Activated T-cell treated with anti-CD3 and anti-CD28 coated beads, Interleukin-2, amount 50 U/mL, for 1 hour (primary cell): Measurements from ENCODE around the gene KCNT1.

Experiments used
- DNase-seq: peaks from one replicate; pipeline ENCODE4 v3.0.0-alpha.2; 2020

Gene KCNT1

DNA sequence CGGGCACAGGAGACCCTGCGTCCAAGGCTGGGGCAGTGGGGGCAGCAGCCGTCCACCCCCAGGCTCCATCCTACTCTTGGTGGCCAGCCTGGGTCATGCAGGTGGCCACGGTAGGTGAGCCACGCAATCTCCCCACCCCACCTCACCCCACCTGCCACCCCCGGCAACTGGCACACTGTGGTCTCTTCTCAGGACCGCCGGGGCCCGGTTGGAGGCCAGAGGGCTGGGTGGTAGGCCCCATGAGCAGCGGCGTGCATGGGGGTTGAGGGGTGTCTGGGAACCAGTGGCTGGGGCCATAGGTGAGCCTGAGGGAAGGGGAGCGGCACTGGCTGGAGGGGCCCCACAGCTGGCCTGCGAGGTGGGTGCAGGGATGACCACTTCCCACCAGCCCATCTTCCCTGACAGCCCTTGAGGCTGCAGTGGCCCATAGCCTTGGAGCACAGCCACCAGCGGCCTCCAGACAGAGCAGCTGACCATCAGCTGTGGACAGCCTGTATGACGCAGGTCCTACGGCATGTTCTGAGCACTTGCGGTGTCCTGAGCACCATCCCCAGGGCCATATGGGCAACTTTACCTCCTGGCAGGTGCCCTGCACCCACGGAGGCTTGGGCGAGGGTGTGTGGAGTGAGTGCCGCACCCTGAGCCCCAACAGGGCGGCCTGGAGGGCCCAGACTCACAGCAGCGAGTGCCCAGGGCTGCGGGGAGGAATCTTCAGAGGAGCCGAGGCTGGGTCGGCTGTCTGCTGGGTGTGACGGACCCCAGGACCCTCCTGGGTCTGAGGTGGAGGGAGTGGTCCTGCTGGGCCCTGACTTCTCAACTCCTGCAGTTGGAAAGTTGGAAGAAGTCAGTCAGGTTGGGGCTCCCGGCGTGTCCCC, 47.4 kb downstream of the KCNT1 start:
- DNase-seq = no peak

DNA sequence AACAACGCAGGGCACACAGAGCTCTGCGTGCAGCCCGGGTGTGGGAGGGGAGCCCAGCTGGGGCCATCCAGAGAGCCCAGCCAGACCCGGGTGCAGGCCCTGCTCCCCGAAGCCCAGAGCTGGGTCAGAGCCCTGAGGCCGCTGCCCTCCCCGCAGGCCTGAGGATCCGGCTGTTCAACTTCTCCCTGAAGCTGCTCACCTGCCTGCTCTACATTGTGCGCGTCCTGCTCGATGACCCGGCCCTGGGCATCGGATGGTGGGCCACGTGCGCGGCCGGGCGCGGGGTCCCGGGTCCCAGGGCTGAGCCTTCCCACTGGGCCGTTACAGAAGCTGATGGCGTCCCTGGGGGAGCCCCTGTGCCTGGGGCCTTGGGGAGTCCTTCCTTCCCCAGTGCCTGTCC, 48.8 kb downstream of the KCNT1 start:
- no peak for DNase-seq

DNA sequence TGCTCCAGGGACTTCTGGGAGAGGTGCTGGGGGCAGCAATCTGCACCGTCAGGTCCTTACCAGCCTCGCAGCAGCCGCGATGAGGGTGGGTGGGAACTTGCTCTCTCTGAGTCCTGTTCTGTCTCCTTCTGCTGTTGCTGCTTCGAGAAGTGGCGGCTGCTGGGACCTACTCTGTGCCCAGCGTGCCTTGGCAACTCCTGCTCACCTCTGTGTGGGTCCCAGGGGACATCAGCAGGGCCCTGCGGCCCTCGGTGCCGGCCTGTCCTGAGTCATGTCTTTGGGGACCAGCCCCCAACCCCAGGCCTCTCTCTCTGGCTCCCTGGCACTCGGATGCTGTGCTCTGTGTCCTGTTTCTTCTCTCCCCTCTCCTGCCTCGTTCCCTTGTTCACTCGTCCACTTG, 49.5 kb downstream of the KCNT1 start:
- no peak for DNase-seq

DNA sequence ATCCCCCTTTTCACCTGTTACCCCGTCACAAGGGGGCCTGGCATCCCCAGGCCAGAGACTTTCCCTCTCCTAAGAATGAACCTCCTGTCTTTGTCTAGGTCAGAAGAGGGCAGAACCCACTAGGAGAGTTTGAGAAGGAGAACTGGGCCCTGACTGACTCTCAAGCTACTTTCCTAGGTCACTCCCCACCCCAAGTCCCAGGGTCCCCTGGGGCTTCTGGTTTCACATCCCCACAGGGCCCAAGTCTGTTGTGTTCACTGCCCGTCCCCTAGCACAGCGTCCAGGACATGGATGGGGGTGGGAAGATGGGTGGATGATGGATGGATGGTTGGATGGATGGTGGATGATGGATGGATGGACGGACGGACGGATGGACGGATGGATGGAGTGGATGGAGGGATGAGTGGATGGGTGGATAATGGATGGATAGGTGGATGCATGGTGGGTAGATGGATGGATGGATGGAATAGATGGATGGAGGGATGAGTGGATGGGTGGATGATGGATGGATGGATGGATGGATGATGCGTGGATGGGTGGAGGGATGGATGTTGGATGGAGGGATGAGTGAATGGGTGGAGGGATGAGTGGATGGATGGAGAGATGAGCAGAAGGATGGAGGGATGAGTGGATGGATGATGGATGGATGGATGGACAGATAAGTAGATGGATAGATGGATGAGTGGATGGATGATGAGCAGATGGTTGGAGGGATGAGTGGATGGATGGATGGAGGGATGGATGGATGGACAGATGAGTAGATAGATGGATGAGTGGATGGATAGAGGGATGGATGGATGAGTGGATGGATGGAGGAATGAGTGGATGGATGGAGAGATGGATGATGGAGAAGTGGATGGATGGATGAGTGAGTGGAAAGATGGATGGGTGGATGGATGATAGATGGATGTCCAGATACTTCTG, 50.6 kb downstream of the KCNT1 start:
- DNase-seq = no peak

DNA sequence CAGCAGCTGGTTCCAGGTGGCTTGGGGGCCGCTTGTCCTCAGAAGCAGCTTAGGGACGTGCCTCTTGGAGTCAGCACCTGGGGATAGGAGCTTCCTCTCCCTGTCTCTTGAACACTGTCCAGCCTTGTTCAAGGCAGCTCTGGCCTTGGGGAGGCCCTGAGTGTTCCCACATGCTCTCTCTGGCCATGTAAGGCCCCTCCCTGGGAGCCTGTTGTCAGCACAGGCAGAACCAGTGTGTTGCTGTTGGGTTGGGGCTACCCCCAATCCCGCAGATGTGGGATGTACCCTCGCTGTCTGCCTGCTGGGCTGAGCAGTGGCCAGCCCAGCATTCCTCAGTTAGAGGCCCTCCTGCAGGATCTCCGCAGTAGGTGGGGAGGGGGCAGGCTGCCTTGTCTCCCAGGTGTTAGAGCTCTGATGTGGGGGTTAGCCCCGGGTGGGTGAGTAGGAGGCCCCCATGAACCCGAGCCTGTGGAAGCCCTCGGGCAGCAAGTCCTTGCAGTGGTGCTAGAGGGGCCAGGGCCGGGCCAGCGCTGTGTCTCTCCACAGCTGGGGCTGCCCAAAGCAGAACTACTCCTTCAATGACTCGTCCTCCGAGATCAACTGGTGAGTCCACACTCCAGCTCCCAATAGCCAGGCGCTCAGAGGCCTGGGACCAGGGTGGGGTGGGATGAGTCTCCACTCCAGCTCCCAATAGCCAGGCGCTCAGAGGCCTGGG, 51.6 kb downstream of the KCNT1 start:
- DNase-seq = no peak

DNA sequence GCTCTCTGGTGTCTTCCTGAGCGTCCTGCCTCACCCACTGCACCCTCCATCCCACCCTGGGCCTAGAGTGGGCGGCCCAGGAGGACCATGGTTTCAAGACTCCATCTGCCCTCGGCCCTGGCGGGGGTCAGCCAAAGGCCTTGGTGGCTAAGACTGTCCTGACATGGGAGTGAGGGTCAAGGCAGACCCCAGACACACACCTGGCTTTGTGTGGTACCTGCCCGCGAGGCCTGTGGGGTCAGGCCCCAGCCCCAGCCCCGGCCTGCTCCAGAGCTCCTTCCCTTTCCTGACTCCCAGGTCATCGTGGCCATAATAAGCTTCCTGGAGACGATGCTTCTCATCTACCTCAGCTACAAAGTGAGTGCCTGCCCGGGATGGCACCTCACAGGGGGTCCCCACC, 54.6 kb downstream of the KCNT1 start:
- DNase-seq = no peak

DNA sequence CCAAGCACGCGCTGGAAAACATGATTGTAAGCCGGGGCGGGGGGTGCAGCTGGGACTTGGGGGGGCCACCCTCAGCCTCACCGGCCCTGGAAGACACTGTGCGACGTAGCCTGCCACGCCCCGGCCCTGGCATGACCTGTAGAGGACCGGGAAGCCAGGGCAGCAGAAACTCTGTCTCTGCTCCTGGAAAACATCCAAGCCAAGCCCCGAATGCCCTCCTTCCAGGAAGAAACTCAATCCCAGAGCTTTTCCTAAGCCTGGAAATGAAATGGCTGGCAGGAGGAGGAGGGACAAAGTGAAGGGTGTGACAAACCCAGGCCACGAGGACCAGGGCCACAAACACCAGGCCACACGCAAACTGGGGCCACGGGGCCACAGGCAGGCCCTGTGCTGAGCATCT, 55.4 kb downstream of the KCNT1 start:
- no peak for DNase-seq

DNA sequence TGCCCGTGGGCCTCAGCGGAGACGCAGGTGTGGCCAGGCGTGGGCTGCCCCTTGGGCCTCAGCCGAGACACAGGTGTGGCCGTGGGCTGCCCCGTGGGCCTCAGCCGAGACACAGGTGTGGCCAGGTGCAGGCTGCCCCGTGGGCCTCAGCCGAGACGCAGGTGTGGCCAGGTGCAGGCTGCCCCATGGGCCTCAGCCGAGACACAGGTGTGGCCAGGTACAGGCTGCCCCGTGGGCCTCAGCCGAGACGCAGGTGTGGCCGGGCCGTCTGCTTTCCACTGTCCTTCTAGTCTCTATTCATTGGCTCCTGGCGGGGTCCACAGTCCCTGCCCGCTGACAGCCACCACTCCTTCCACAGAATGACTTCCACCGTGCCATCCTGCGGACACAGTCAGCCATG, 56.1 kb downstream of the KCNT1 start:
- DNase-seq = no peak

DNA sequence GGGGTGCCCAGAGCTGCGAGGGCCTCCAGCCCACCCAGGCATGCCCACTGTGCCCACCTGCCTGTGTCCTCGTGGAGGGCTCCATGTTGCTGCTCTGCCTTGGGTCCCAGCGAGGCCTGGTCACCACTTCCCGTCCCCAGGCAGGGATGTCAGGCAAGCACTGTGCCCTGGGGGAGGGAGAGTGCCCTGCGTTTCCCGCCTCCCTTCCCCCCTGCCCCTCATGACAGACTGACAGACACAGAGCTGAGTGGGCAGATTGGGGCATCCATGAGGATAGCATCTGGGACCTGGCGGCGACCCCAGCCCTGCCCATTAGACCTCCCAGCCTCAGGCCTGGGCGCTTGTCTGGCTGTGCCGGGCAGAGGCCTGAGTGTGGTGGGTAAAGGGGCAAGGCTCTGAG, 56.9 kb downstream of the KCNT1 start:
- DNase-seq = no peak

DNA sequence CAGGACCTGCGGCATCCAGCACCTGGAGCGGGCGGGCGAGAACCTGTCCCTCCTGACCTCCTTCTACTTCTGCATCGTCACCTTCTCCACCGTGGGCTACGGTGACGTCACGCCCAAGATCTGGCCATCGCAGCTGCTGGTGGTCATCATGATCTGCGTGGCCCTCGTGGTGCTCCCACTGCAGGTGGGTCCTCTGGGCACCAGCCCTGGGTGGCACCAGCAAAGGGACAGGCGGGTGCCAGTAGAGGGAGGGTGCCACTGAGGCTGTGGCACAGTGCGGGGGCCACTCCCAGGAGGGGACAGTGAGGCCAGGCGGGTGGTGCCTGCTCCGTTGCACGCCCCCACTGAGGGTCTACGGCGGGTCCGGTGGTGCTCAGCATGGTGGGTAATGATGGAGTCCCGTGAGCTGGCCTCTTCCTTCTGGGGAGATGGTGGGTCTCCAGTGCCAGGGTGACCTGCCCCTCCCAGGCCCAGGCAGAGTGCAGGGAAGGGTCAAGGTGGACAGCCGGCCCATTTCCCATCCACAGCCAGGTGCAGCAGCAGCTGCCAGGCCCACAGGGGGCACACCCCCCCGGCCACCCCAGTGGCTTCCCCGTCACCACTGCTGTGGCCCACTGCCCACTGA, 57.8 kb downstream of the KCNT1 start:
- DNase-seq = no peak

DNA sequence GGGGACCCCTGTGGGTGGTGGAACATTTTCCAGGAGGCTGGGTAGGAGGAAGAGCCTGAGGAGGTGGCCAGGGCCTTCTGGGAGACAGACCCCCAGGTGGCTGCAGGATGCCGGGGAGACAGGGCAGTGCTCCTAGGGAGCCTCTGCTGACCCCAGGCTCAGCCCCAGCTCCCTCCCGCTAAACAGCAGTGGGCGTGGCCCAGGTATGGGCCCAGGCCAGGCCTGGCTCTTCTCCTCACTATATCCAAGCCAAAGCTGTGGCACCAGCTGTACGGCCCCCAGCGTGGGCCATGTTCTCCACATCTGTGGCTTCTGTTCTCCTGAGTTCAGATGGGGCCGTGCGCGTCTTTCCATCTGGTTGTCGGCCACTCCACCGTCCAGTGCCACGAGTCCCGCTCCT, 58.5 kb downstream of the KCNT1 start:
- DNase-seq = no peak

DNA sequence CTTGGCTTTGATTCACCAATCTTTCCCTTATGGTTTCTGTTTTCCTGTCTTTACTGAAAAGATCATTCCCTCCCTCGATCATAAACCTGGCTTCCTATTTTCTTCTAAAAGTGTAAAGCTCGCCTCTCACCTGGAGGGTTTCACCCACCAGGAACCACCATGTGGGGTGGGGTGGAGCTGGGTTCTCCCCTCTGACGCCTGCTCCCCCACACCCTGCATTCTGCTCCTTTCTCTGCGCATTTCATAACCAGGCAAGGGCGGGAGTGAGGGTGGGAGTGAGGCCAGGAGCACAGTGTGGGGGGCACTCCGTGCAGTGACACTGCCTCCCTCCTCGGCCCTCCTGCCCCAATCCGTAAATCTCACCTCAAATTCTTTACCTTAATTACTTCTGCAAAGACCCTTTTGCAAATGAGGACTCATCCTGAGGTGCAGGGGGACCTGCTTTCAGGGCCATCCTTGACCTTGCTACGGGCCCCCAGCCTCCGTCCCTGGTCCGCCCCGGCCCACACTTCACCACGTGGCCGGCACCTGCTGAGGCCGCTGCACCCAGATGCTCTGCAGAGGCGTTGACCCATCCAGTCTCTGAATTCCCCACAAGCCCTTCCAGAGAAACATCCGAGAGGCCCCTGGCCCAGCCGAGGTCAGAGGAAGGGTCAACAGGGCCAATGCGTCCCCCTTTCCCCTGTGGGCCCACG, 59.3 kb downstream of the KCNT1 start:
- DNase-seq = no peak

DNA sequence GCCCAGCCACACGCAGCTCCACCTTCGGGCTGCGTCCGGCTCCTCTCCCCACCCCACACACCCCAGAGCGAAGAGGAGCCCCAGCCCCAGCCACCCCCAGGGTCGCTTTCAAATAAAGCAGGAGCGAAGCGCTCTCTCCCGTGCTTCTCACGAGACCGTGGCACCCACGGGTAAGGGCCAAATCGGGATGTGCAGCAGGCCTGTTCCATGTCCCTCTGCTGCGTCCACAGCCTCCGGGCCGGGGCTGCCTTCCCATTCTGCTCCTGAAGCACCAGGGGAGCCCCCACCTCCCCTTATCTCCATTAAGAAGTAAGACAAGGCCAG, 59.8 kb downstream of the KCNT1 start:
- DNase-seq = no peak

DNA sequence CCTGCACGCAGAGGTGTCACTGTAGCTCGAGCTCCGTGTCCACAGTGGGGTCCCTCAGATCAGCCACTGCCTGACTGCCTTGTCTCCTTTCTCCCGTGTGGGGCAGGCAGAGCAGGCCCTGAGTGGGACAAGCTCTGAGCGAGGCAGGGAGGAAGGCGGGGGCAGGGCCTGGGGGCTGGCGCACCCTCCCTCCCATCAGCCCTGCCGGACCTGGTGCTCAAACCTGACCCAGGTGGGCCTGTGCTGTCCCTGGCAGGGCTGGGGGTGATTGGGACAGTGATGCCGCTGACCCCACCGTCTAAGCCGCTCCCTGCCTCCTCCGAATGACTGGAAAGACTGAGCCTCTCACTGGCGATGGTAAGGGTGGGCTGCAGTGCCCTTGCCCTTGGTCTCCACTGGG, 60.9 kb downstream of the KCNT1 start:
- DNase-seq = no peak

DNA sequence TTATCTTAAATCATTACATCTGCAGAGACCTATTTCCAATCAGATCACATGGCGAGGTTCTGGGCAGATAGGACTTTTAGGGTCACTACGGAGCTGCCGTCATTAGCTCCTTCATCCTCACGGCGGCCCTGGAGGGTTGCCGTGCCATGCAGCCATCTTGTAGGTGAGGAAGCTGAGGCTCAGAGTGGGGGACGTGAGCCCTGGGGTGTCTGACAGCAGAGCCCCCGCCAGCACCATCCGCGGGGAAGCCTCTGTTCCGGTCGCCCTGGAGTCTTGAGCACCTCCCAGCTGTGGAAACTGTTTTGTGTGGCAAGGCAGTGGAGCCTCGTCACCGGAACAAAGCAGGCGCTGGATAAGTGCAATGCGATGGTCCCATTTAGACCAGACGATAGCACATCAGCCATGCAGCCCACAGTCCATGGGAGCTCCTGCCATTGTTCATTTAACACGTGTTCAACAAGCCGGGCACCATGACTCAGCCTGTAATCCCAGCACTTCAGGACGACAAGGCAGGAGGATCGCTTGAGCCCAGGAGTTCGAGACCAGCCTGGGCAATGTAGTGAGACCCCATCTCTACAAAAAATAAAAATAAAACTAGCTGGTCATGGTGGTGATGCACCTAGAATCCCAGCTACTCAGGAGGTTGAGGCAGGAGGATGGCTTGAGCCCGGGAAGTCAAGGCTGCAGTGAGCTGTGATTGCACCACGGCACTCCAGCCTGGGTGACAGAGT, 61.9 kb downstream of the KCNT1 start:
- no peak for DNase-seq

DNA sequence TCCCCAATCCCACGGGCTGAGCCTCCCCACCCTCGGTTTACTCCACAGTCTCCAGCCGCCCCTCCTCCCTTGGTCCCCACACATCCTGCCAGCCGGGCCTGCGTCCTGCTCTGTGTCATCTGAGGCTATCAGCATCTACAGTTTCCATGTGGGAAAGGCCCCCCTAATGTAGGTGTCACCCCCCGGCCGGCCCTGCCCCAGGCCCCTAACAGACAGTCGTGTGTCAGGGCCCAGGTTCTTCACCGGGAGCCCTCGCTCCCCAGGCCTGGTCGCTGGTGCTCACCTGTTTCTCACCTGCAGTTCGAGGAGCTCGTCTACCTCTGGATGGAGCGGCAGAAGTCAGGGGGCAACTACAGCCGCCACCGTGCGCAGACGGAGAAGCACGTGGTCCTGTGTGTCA, 62.7 kb downstream of the KCNT1 start:
- DNase-seq = no peak

DNA sequence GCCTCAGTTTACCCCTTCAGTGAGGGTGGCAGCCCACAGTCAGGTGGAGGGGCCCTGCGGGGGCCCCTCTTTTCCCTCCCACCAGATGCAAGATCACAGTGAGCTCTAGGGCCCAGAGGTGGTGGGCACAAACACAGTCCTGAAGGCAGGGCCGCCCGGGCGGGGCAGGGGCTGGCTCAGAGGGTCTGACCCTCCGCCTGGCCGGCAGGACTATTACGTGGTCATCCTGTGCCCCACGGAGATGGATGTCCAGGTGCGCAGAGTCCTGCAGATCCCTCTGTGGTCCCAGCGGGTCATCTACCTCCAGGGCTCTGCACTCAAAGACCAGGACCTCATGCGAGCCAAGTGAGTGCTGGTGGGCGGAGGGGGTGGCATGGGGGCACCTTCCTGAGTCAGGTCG, 63.4 kb downstream of the KCNT1 start:
- no peak for DNase-seq

DNA sequence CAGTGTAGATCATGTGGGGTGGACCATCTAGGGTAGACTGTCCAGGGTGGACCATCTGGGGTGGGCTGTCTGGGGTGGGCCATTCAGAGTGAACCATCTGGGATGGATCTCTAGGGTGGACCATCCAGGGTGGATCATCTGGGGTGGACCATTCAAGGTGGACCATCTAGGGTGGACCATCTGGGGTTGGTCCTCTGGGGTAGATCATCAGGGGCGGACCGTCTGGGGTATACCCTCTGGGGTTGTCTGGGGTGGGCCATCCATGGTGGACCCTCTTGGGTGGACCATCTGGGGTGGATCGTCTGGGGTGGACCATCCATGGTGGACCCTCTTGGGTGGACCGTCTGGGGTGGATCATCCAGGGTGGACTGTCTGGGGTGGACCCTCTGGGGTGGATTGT, 64.3 kb downstream of the KCNT1 start:
- no peak for DNase-seq

DNA sequence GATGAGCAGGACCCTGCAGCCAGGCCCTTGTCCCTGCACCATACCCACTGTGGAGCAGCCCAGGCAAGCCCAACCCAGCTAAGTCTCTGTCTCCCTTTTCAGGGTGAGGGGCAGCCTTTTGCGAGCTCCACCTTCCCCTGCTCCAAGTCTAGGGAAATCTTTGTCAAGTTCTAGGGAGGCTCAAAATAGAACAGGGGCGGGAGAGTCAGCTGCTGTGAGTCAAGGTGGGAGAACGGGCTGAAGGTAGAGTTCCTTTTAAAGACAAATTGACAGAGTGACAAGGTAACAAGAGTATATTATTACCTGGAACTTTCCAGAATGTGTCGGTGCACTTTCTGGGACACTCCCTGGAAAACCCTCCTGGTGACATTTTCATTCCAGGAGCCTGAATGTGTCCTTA, 64.7 kb downstream of the KCNT1 start:
- no peak for DNase-seq

DNA sequence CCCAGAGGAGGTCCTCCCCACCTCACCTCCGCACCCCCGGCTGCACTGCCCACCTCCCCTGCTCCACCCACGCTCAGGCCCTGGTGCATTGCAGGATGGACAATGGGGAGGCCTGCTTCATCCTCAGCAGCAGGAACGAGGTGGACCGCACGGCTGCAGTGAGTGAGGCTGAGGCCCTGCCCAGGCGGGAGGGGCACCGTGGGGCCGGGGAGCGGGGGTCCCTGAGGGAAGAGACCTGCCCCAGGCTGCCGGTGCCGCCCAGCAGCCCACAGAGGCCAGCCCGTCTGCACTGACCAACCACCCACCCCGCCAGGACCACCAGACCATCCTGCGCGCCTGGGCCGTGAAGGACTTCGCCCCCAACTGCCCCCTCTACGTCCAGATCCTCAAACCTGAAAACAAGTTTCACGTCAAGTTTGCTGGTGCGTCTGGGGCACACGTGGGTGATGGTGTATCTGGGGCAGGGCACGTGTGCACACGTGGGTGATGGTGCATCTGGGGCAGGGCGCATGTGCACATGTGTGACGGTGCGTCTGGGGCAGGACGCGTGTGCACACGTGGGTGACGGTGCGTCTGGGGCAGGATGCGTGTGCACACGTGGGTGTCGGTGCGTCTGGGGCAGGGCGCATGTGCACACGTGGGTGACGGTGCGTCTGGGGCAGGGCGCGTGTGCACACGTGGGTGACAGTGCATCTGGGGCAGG, 66.7 kb downstream of the KCNT1 start:
- no peak for DNase-seq
